ENCODE results near the gene RTTN. TPM values are rescaled to one million over a fixed set of nuclear protein-coding genes. Genes with fewer than 3 reads are reported as not detected.

The RTTN gene
- total and polyA plus RNA-seq, 10 of the 15 experiments (the other 5 are each of a cell fraction or from before 2014, with no cell fraction given) = 9.4 to 36.6 (median 15.7) TPM

- Histone ChIP-seq H3K4me2 (ENCODE audit: control insufficient read depth, insufficient read depth) (no peak overlapping the region), H3K27ac (ENCODE audit: control insufficient read depth, insufficient read depth) (no peak overlapping the region), H3K9ac (ENCODE audit: control insufficient read depth, insufficient read depth, low read length) (no peak overlapping the region), H2AFZ (ENCODE audit: control insufficient read depth, low read depth, low read length) (no peak overlapping the region), H3K4me3 (no peak overlapping the region), H3K79me2 (ENCODE audit: control insufficient read depth, insufficient read depth, low read length) (no peaks in the 10 kb centered on the region), H3K9me3 (replicated peaks; ENCODE audit: control insufficient read depth, insufficient read depth, low read length) (no peaks in the 10 kb centered on the region), H3K4me1 (ENCODE audit: control insufficient read depth, insufficient read depth, low read length) (no peaks in the 10 kb centered on the region), H3K27me3 (replicated peaks in 1 of 2; ENCODE audit: control insufficient read depth in 2 of 2, insufficient read depth in 2 of 2, low read length in 1 of 2) (no peaks in the 10 kb centered on the region; a peak in 2 of 4 replicates), H3K36me3 (ENCODE audit: control insufficient read depth in 2 of 2, insufficient read depth in 2 of 2, low read length in 1 of 2) (no peaks in the 10 kb centered on the region), H4K20me1 (ENCODE audit: control insufficient read depth, insufficient read depth) (no peaks in the 10 kb centered on the region)
- ATAC-seq = no peak
- ChIA-PET SMC1A (ENCODE audit: uncharacterized antibody, unreplicated experiment) (no interaction called here), CTCF (interaction anchor here (1.6 kb wide), 1 partner anchor 21 kb away, joined by 5 read pairs; no protein-coding TSS in a partner anchor), RAD21 (ENCODE audit: unreplicated experiment) (no interaction called here), POLR2A (no interaction called here)
- no peak for FAIRE-seq
- WGBS (ENCODE audit: insufficient coverage, insufficient replicate concordance, low lambda C conversion rate, missing lambda C conversion rate) = 90% methylated on average over 2 of the region's 2 CpGs
- DNase-seq (ENCODE audit: low read depth, low spot score) = no peak
- in situ Hi-C loops (cut with MboI) (no loop called here), intact Hi-C loops (cut with micrococcal nuclease; ENCODE audit: unreplicated experiment) (no loop called here)
- no TSS peak for BruUV-seq (replicated peaks)
- TF ChIP-seq CBX5 (IDR thresholded peaks at IDR 0.05; ENCODE audit: low read depth) (no peak), CHD2 (IDR thresholded peaks at IDR 0.05; ENCODE audit: borderline replicate concordance, low read depth, low read length) (no peak), ATF7 (IDR thresholded peaks at IDR 0.05; ENCODE audit: low read depth) (no peak), DPF2 (IDR thresholded peaks at IDR 0.05) (no peak), MEF2B (IDR thresholded peaks at IDR 0.05; ENCODE audit: partially characterized antibody, poor library complexity, severe bottlenecking) (no peak), KDM1A (IDR thresholded peaks at IDR 0.05; ENCODE audit: borderline replicate concordance) (no peak), TBL1XR1 (IDR thresholded peaks at IDR 0.05; ENCODE audit: low read depth, low read length) (no peak), ZSCAN29 (IDR thresholded peaks at IDR 0.05) (no peak), RFX5 (IDR thresholded peaks at IDR 0.05; ENCODE audit: low read depth, low read length) (no peak), SMAD1 (IDR thresholded peaks at IDR 0.05; ENCODE audit: low read depth, partially characterized antibody) (no peak), GATAD2B (conservative IDR thresholded peaks at IDR 0.05; ENCODE audit: low read depth) (no peak), TCF7 (IDR thresholded peaks at IDR 0.05; ENCODE audit: borderline replicate concordance) (no peak), CTCF (IDR thresholded peaks at IDR 0.05 in 2 of 3, conservative IDR thresholded peaks at IDR 0.05 in 1 of 3; ENCODE audit: control insufficient read depth in 2 of 3, extremely low read depth in 1 of 3, insufficient read depth in 1 of 3, low read depth in 3 of 3, low read length in 3 of 3) (no peak), TAF1 (IDR thresholded peaks at IDR 0.05; ENCODE audit: borderline replicate concordance, low read depth, low read length) (no peak), MEF2A (IDR thresholded peaks at IDR 0.05; ENCODE audit: insufficient read depth, low read depth, low read length) (no peak), ELK1 (IDR thresholded peaks at IDR 0.05; ENCODE audit: low read depth, low read length) (no peak), YBX1 (IDR thresholded peaks at IDR 0.05) (no peak), YY1 (IDR thresholded peaks at IDR 0.05; ENCODE audit: low read depth, low read length) (no peak), ZBTB33 (IDR thresholded peaks at IDR 0.05) (no peak)
Measured at GRCh38 chr18:70216788-70217187, 11.3 kb upstream of the RTTN start.
